Hippocampal formation (tissue), 2 donors: ENCODE measurements around the gene CROCC2.

Experiments
- DNase-seq, 2 donors: peaks; one replicate each; lab custom pipeline; 2025; lab: John Stamatoyannopoulos, UW

The CROCC2 gene

GRCh38 chr2:240905176-240905781 lies 857 bp upstream of the CROCC2 start:
- no peak for DNase-seq

- DNase-seq, result no peak
These were observed 915 bp downstream of the CROCC2 start for GRCh38 chr2:240906911-240907590.

- no peak for DNase-seq
These were observed 3.3 kb downstream of the CROCC2 start for GRCh38 chr2:240909216-240909974.

- DNase-seq, result no peak
These were observed 5.6 kb downstream of the CROCC2 start for GRCh38 chr2:240911641-240912265.

GRCh38 chr2:240912878-240913809 lies 7.0 kb downstream of the CROCC2 start:
- DNase-seq, result no peak

GRCh38 chr2:240913810-240914644 lies 7.9 kb downstream of the CROCC2 start:
- no peak for DNase-seq

- no peak for DNase-seq
These were observed 8.7 kb downstream of the CROCC2 start for GRCh38 chr2:240914645-240915525.

- DNase-seq, result no peak
These were observed 9.6 kb downstream of the CROCC2 start for GRCh38 chr2:240915526-240916341.

GRCh38 chr2:240916571-240917008 lies 10.5 kb downstream of the CROCC2 start:
- no peak for DNase-seq

- no peak for DNase-seq
These were observed 11.0 kb downstream of the CROCC2 start for GRCh38 chr2:240917009-240917683.

- DNase-seq, result no peak
These were observed 11.6 kb downstream of the CROCC2 start for GRCh38 chr2:240917684-240918257.

GRCh38 chr2:240918258-240919091 lies 12.3 kb downstream of the CROCC2 start:
- no peak for DNase-seq

GRCh38 chr2:240919161-240919781 lies 13.1 kb downstream of the CROCC2 start:
- DNase-seq, result no peak

GRCh38 chr2:240919786-240920782 lies 13.9 kb downstream of the CROCC2 start:
- no peak for DNase-seq

GRCh38 chr2:240920783-240921231 lies 14.7 kb downstream of the CROCC2 start:
- DNase-seq, result no peak
